Fibroblast of pulmonary artery (primary cell): ENCODE results near the gene ELP4.

Experiments used
- DNase-seq: peaks from one replicate; pipeline ENCODE4 v3.0.0-alpha.2; 2010; ENCODE audit warnings: low read depth
- H3K4me3 ChIP-seq: replicated peaks from 2 replicates; pipeline ENCODE4 v1.5.1; 2011; ENCODE audit warnings: low read depth, mild to moderate bottlenecking, control low read depth, low read length, moderate library complexity
- TF ChIP-seq, protein P1 (sequence below): IDR thresholded peaks from 2 replicates; pipeline ENCODE4 v1.5.1; 2011; ENCODE audit warnings: mild to moderate bottlenecking, control low read depth, low read length, inconsistent platforms; ENCODE audit errors: missing control alignments

Gene ELP4

DNA sequence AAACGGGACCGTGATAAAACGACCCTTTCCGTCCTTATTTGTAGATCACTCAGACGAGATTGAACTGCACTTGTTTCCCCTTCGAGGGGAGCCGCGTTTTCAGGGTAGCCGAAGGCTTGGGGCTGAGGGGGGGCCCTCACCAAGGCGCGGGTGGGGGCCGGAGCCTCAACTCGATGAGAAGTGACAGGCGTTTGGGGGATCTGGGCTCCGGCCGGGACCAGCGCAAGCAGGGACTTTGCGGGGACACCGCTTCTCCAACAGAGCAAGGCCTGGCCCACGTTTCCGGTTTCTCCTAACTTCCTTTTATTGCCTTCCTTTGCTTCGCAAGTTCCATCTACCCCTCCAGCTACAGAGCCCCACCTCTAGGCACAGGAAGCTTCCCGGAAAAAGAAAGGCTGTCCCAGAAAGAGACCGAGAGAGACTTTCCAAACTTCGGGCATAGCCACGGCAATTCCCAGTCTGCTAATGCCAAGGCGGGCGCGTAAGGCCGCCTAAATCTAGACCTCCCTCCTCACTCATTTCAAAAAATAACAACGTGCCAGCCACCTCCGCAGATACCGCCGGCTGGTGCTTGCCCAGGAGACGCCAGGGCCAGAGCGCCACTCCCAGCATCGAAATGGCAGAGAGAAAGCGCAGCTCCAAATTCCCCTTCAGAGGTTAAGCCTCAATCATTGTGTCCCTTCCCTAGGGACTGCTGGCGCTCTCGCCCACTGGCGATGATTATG is 294.9 kb downstream of the ELP4 start:
- DNase-seq, result no peak
- H3K4me3 ChIP-seq, result no peak overlapping the region

GRCh38 chr11:31805037-31805628 is 295.6 kb downstream of the ELP4 start:
- TF ChIP-seq, protein P1, sequence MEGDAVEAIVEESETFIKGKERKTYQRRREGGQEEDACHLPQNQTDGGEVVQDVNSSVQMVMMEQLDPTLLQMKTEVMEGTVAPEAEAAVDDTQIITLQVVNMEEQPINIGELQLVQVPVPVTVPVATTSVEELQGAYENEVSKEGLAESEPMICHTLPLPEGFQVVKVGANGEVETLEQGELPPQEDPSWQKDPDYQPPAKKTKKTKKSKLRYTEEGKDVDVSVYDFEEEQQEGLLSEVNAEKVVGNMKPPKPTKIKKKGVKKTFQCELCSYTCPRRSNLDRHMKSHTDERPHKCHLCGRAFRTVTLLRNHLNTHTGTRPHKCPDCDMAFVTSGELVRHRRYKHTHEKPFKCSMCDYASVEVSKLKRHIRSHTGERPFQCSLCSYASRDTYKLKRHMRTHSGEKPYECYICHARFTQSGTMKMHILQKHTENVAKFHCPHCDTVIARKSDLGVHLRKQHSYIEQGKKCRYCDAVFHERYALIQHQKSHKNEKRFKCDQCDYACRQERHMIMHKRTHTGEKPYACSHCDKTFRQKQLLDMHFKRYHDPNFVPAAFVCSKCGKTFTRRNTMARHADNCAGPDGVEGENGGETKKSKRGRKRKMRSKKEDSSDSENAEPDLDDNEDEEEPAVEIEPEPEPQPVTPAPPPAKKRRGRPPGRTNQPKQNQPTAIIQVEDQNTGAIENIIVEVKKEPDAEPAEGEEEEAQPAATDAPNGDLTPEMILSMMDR, result no peak
- no peak overlapping the region for H3K4me3 ChIP-seq
- no peak for DNase-seq

More for the DNA sequence above, 294.9 kb downstream of the ELP4 start:
- TF ChIP-seq, protein P1, result no peak

DNA sequence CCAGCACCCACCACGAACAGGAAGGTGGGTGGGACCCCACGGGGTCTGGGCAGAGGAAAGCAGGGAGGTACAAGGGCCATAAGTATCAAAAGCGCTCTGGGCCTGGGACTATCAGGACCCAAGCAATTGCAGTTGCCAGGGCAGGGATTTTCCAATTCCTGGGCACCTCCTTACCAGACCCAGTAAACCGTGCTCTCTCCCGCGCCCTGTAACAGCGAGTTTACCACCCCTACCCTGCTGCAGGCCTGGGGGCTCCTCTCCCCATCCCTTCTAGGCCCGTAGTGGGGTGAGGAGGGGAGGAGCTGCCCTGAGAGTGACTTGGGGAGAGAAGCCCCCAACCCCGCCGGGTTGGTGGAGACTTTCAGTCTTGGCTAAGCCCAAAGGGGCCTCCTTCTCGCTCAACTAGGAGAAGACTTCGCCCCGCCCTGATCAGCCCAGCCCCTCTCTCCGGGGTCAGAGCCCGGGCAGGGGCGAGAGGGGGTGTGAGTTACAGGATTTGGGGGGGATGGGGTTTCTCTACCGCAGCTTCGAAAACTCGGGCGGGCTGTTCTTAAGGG is 296.1 kb downstream of the ELP4 start:
- TF ChIP-seq, protein P1, result no peak
- DNase-seq, result no peak
- no peak overlapping the region for H3K4me3 ChIP-seq

- DNase-seq, result no peak
- TF ChIP-seq, protein P1, result no peak
- H3K4me3 ChIP-seq, result no peak overlapping the region
Observed at GRCh38 chr11:31806186-31806927, 296.8 kb downstream of the ELP4 start.

- DNase-seq, result no peak
Observed at GRCh38 chr11:31806928-31807798, 297.6 kb downstream of the ELP4 start.

More at GRCh38 chr11:31806928-31807798, 297.6 kb downstream of the ELP4 start:
- TF ChIP-seq, protein P1, result no peak
- no peak overlapping the region for H3K4me3 ChIP-seq
